Vagina (tissue), 2 donors: ENCODE results near the gene TTC16.

ENCODE experiments used
- CTCF ChIP-seq, 3 experiments: fragments of 450-650 bp in 2 of 3; fragments of 200-600 bp in 1 of 3; sonication (generic) in 1 of 3; IDR thresholded peaks; one replicate each; pipeline ENCODE4 v1.5.1; 2017 to 2019; ENCODE audit warnings: antibody characterized with exemption in 3 of 3, mild to moderate bottlenecking in 2 of 3, moderate library complexity in 2 of 3
- POLR2AphosphoS5 ChIP-seq, 2 donors: sonication (generic); formaldehyde crosslinking; IDR thresholded peaks; one replicate each; pipeline ENCODE4 v1.9.0; 2017; ENCODE audit warnings: antibody characterized with exemption in 2 of 2, mild to moderate bottlenecking in 2 of 2, low read depth in 1 of 2; ENCODE audit not compliant: insufficient read depth in 1 of 2

DNA sequence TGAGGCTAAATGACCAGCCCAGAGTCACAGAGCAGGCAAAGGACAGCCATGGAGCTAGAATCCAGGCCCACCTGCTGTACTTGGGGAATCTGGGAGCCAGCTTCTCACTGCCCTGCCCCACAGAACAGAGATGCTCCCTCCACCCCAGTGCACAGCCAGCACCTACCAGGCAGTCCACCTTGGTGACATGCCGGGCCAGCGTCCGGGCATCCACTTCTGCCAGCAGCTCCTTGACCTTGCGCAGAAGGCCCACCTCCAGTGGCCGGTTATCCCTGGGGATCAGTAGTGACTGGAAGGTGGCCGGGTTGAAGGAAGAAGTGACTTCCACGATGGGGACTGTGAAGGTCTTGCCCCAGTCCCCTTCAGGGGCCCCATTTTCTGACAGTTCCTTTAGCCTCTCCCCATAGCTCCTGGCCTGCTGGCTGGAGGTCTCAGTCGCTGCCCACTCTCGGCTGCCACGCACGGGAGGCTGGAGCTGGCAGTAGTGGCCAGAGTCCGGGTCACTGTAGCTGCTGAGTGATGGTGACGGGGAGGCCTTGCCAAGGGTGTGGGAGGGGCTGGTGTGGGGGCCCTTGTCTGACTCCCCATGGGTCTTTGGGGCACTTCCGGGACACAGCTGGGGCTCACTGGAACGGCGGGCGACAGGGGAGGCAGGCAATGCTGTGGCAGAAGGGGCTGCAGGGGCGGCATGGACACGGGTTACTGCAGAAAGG is 28.7 kb downstream of the TTC16 start:
- no peak for TF ChIP-seq POLR2AphosphoS5 (IDR thresholded peaks at IDR 0.05; ENCODE audit: insufficient read depth in 1 of 2, low read depth in 1 of 2)
- no peak for TF ChIP-seq CTCF (IDR thresholded peaks at IDR 0.05)
